Measurements from ENCODE around the gene M6PR.
"Not testable (repeated sequence)": the region's sequence is repeated elsewhere in the genome, so short reads cannot be mapped to it uniquely, and the experiment has no call there.

The M6PR gene

DNA sequence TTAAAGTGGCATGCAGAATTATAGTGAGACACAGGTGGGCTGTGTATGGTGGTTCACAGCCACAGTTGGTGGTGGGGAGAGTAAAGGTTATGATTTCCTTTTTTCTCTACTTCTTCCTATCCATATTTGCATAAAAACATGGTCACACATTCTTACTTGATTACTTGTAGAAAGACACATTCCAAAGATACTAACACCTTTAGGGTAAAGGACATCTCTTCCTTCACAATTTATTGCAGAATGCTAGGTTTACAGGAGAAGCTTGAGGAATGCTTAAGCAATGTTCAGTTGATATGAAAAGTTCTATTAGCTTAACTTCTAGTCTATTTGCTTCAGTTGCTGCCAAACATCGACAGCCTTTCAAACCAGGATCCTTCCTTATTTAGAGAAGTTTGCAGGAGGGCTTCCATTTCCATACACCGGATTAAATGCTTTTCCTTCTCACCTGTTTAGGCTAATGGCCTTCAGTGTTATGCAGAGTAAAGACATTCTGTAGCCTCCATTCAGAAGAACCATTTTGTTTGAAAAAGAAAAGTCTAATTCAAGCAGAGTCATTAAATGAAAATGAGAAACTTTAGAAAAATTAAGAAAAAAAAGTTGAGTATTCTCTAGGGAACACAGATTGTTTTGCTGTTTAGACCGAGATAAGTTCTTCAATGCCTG lies 37.7 kb downstream of the M6PR start:
- no peak for DNase-seq

DNA sequence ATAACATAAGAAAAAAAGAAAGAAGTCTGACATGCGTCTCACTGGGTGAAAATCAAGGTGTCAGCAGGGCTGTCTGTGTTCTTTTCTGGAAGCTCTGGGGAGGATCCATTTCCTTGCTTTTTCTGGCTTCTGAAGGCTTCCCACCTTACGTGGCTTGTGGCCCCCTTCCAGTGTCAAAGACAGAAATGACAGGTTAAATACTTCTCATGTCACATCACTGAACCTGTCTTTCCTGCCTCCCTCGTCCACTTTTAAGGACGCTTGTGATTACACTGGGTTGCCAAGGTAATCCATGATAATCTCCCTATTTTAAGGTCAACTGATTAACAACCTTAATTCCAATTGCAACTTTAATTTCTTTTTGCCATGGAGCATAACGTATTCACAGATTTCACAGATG lies 39.7 kb downstream of the M6PR start:
- DNase-seq: no peak

- no peak for DNase-seq
Measured at GRCh38 chr12:8907513-8907912, 41.9 kb downstream of the M6PR start.

GRCh38 chr12:8906266-8907180 lies 42.9 kb downstream of the M6PR start:
- no peak for DNase-seq

DNA sequence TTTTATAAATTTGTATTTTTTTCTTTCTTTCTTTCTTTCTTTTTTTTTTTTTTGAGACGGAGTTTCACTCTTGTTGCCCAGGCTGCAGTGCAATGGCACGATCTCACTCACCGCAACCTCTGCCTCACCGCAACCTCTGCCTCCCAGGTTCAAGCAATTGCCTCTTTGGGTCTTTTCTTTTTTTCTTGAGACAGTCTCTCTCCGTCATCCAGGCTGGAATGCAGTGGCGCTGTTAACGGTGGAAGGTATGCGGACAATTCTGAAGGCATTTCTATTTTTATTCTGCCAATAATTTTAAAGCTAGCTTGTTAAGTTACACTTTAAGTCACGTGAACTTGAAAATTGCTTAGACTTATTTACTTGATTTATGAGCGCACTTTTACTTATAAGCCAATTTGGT lies 43.9 kb downstream of the M6PR start:
- no peak for DNase-seq

DNA sequence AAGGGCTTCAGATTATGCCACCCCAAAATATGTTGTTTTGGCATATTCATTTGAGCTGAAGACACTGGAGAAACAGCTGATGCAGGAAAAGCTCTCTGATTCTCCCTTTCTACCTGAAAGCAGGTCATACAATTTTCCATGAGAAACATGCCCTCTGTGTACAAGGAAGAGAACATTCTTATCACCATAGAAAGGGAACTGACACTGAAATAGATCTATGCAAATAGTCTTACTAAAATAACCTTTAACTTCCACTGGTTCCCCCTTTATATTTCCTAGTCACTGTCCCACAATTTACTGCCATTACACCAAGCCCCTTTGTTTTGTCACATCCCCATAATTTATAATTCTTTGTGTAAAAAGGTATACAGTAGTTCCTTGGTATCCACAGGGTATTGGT lies 44.8 kb downstream of the M6PR start:
- DNase-seq: no peak

DNA sequence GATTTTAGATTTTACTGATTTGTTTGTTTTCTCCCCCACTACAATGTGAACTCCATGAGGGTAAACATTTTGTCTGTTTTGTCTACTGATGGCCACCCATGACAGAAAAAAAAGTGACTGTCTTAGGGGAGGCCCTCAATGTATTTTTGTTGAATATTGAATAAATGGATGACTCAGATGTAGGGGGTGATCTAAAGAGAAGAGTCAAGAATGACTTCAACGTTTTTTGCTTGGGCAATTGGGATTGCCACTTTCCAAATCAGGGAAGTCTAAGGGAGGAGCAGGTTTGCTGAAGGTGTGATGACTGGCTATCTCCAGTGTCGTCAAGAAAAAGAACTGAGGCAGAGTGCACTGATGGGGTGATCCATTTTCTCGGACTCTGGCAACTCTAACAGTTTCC lies 45.8 kb downstream of the M6PR start:
- no peak for DNase-seq

- DNase-seq: not testable (repeated sequence)
Measured at GRCh38 chr12:8902703-8903102, 46.7 kb downstream of the M6PR start.

GRCh38 chr12:8899830-8900229 lies 49.6 kb downstream of the M6PR start:
- DNase-seq: no peak

- DNase-seq: no peak
Measured at GRCh38 chr12:8897081-8897480, 52.4 kb downstream of the M6PR start.

- no peak for DNase-seq
Measured at GRCh38 chr12:8894986-8895385, 54.5 kb downstream of the M6PR start.

DNA sequence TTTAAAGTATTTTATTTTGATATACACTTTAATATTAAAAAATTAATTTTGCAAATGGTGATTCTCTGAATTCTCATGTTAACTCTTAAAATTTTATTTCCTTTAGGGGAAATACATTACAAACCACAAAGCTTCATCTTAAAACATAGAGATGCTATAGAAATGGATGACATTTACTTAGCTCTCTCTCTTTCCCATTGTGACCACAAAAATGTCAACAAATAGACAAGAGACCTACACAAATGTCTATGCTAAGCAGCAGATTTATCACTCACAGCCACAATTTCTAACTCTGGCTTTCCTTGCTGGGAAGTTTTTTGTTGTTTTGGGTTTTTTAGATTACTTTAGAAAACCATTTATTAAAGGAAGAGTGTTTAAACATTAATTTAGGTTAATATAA lies 55.1 kb downstream of the M6PR start:
- DNase-seq: no peak

DNA sequence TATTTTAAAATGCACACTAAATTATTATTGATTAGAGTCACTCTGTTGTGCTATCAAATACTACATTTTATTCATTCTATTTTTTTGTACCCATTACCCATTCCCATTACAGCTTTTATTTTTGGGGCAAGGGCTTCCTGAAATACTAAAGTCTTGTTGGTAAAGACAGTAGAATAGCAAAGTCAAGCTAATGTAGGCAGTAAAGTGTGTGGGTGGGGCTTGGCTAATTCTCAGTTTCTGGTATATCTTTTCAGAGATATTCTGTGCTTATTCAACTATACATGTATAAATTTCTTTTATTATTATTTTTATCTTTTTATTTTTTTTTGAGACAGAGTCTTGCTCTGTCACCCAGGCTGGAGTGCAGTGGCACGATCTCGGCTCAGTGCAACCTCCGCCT lies 57.5 kb downstream of the M6PR start:
- DNase-seq: no peak

All from T-helper 9 cell (primary cell).